HL-60 (cell line): ENCODE results near the gene NAA50.
A peak's percentile ranks its signal among the peaks of the same experiment; 100 is the strongest.

ENCODE experiments used
- POLR2AphosphoS5 ChIP-seq: IDR thresholded peaks from 2 replicates; pipeline ENCODE4 v1.6.1; 2012; ENCODE audit warnings: low read depth
- SPI1 ChIP-seq: IDR thresholded peaks from 2 replicates; pipeline ENCODE4 v1.6.1; 2012; ENCODE audit warnings: low read depth, mild to moderate bottlenecking, borderline replicate concordance

DNA sequence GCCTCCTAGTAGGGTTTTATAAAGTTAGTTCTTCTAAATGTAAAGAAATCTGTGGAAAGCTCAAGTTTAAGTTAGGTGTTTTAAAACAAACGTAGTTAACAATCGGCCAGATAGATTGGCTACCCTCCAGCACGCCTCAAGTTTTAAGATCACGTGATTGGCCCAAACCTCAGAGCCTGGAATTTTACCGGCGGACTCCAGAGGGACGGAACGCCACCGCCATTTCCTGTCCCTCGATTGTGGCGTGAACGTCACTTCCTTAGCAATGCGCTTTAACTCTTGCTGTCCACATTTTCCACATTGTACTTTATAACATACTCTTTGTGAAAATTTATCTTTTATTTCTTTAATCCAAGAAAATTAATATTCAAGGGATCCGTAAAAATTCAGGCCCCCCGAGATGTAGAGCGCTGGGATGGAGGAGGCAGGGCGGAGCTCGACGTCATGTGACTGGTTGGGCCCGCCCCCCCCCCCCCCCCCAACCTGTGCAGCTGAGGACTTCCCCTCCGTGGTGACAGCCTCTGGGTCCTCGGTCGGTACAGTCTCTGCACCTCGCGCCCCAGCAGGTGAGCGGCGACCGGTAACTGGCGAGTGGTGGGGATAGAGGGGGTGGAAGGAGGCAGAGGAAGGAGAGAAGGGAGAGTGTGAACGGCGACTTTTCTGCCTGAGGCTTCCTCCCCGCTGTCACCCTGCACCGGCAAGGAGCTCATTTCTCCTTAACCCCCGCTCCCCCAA is 666 bp upstream of the NAA50 start, which contains the start of gene ATP6V1A:
- TF ChIP-seq POLR2AphosphoS5 (no peak), SPI1 (peak; percentile 42; the same call in 1 of the 2 replicates)
